Ovary (tissue), 3 donors: ENCODE measurements around the gene MID2.

ENCODE experiments used
- CTCF ChIP-seq, 3 donors: fragments of 450-650 bp in 2 of 3; fragments of 200-600 bp in 1 of 3; IDR thresholded peaks; one replicate each; pipeline versions ENCODE4 v1.5.1 to v1.8.0; 2016 to 2022; ENCODE audit warnings: antibody characterized with exemption in 3 of 3, mild to moderate bottlenecking in 1 of 3
- EP300 ChIP-seq: sonication (generic); formaldehyde crosslinking; IDR thresholded peaks from one replicate; pipeline ENCODE4 v1.6.1; 2017; ENCODE audit warnings: antibody characterized with exemption
- POLR2A ChIP-seq: fragments of 450-650 bp; IDR thresholded peaks from one replicate; pipeline ENCODE4 v1.6.1; 2017; ENCODE audit warnings: antibody characterized with exemption, mild to moderate bottlenecking, moderate library complexity
- donor health status: DM: no; HTN: no; CAD: no.

GRCh38 chrX:107871136-107871535 lies 45.5 kb downstream of the MID2 start:
- TF ChIP-seq CTCF (IDR thresholded peaks at IDR 0.05): no peak
- no peak for TF ChIP-seq POLR2A
- no peak for TF ChIP-seq EP300
